GM18511 (cell line): ENCODE data around the gene AKAP6.
"Not testable (repeated sequence)": the region's sequence is repeated elsewhere in the genome, so short reads cannot be mapped to it uniquely, and the experiment has no call there.

Experiments
- ATAC-seq: cut with Tn5 transposase; IDR thresholded peaks from one replicate; pipeline ENCODE4 v1.9.1; 2021; ENCODE audit warnings: mild to moderate bottlenecking, moderate library complexity; ENCODE audit not compliant: unreplicated experiment

Gene AKAP6

DNA sequence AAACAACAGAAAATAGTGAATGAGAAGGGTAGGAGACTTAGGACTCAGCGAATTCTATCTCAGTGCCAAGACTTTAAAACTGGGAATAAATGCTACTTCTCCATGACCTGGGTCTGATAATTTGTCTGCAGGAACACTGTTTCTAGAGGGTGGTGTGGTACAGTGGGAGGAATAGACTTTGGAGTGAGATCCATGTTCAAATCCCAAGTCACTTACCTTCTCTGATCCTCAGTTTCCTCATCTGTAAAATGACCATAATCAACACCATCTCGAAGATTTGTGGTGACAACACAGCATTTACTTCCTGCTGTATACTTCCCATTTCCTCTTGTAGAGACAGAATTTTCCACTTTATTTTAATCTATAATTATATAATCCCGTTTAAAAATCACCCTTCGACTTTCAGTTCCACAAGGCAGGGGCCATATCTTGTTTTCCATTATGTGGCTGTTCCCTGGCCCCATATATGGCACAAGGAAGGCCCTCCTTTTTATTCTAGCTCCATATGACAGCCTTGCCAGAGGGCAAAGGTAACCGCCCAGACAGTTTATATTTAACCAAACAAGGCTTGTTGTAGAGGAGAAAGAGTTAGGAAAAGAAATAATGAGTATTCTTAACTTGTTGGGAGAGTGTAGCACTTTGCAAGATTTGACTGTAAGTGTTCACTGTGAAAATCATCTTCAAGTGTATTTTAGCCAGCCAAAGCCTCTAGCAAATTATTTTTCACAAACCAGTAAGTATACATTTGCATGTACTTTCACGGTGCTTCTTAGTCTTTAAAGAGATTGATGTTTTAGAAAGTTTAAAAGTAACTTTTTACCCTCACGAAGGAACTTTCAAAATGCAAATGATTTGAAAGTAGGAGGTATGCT lies 243.1 kb downstream of the AKAP6 start:
- ATAC-seq: peak; percentile 65

GRCh38 chr14:32572867-32573150 lies 243.7 kb downstream of the AKAP6 start:
- peak; percentile 1 for ATAC-seq

- no peak for ATAC-seq
Observed at GRCh38 chr14:32574269-32574668, 245.2 kb downstream of the AKAP6 start.

DNA sequence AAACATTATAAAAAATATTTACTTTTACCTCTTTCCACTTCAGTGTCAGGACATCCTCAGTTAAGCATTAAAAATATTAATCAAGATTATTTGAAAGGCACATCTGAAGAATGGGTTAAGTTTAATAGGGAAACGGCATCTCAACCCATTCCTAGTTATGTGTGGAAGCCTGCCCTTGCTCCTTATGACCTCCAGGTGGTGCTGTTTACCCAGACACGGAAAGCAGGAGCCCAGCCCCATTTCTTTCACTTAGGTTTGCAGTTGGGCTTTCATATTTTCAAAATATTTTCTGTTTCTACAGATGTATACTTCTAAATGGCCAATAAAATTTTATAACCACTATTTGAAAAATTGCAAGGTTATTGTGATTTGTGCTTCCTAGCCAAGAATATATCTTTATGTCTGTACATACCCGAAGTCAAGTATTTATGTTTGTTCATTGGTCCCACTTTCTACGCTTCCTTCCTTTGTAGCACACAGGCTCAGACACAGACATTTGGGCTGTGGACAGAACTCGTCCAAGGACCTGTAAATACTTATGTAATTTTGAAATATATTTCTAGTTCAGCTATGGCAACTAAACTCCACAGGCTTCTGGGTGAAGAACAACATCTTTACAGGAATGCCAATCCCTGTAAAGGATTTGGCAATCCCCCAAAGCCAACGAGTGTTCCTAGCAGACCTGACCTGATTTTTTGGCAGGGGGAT lies 247.1 kb downstream of the AKAP6 start:
- peak; percentile 68 for ATAC-seq

DNA sequence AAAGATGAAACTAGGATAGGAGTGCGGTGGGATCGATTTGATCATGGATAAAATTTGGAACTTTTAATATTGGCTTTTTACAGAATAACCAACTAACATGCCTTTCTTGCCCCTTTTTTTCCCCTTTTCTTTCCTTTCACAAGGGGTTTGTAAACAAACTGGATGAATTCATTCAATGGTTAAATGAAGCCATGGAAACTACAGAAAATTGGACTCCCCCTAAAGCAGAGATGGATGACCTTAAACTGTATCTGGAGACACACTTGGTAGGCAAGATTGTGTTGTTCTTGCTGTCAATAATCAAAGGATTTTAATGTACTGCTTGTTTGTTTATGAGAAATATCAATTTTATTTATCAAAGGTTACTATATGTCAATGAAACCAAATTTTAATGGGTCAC lies 247.9 kb downstream of the AKAP6 start:
- no peak for ATAC-seq

DNA sequence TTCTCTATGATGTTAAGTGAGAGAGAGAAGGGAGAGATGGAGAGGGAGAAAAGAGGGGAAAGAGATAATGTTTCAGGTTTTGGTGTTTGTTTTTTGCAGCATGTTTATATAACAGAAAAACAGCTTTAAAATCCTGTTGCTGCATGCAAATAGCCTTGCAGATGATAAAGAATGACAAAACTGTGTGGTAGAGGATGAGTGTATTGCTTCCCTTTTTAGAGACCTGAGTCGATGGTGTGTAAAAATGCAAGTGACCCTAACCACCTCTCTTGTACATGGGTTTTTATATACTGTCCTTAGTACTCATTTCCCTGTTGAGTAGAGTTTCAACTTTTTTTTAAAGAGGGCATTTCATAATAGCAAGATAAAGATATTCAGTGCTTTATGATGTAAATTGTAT lies 249.1 kb downstream of the AKAP6 start:
- ATAC-seq: peak; percentile 83

DNA sequence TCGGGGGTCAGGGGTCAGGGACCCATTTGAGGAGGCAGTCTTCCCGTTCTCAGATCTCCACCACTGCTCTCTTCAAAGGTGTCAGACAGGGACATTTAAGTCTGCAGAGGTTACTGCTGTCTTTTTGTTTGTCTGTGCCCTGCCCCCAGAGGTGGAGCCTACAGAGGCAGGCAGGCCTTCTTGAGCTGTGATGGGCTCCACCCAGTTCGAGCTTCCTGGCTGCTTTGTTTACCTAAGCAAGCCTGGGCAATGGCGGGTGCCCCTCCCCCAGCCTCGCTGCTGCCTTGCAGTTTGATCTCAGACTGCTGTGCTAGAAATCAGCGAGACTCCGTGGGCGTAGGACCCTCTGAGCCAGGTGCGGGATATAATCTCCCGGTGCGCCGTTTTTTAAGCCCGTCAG lies 254.3 kb downstream of the AKAP6 start:
- not testable (repeated sequence) for ATAC-seq

GRCh38 chr14:32584079-32584478 lies 255.0 kb downstream of the AKAP6 start:
- ATAC-seq: no peak

GRCh38 chr14:32587461-32587860 lies 258.4 kb downstream of the AKAP6 start:
- no peak for ATAC-seq

GRCh38 chr14:32588448-32589320 lies 259.6 kb downstream of the AKAP6 start:
- ATAC-seq: peak; percentile 62

DNA sequence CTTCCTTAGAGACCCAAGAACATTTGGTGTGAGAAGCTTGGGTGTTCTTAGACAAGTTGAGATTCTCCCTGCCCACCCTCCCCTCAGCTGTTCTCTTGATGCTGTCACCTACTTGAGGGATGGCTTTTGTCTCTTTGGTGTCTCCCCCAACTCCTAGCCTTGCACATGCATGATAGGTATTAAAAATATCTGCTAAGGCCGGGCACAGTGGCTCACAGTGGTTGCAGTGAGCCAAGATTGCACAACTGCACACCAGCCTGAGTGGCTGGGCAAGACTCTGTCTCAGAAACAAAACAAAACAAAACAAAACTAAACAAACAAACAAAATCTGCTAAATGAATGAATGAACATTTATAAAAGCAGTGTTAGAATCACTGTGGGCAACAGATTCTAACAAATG lies 261.1 kb downstream of the AKAP6 start:
- no peak for ATAC-seq

- ATAC-seq: no peak
Observed at GRCh38 chr14:32593290-32593942, 264.3 kb downstream of the AKAP6 start.

DNA sequence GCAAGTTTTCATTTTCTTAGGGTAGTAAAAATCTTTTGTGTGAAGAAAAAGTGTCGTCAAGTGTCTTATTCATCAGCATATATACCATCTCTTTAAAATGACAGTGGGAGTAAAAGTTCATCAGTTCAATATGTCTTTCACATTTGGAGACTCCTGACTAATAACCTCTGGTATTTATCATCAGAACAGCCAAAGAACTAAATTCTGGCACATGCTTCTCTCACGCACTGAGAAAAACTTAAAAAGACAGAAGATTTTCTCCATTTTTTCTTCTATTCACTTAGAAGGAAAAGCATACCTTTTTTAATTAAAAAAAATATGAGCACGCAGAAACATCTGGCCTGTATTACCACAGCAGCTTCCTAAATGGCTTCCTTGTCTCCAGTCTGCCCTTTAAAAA lies 265.7 kb downstream of the AKAP6 start:
- no peak for ATAC-seq

GRCh38 chr14:32595497-32595896 lies 266.4 kb downstream of the AKAP6 start:
- ATAC-seq: no peak

- no peak for ATAC-seq
Observed at GRCh38 chr14:32596390-32596789, 267.3 kb downstream of the AKAP6 start.

GRCh38 chr14:32597771-32598170 lies 268.7 kb downstream of the AKAP6 start:
- no peak for ATAC-seq

GRCh38 chr14:32601069-32601468 lies 272.0 kb downstream of the AKAP6 start:
- no peak for ATAC-seq

DNA sequence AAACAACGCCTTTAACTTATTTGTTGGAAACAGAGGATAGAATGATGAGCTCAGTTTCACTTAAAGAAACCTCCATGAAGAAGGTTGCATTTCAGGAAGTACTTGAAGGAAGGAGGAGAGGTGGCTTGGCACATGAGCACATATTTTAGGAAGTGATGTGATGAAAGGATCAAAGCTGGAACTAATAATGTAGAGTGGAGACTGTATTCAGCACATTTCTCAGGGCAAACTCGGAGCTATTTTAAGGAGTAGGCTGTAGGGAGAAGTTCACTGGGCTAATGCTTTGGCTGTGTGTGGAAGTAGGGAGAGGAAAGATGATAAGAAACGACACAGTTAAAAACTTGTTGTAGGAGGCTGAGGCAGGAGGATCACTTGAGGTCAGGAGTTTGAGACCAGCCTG lies 272.8 kb downstream of the AKAP6 start:
- ATAC-seq: no peak

- ATAC-seq: no peak
Observed at GRCh38 chr14:32602699-32603098, 273.6 kb downstream of the AKAP6 start.

DNA sequence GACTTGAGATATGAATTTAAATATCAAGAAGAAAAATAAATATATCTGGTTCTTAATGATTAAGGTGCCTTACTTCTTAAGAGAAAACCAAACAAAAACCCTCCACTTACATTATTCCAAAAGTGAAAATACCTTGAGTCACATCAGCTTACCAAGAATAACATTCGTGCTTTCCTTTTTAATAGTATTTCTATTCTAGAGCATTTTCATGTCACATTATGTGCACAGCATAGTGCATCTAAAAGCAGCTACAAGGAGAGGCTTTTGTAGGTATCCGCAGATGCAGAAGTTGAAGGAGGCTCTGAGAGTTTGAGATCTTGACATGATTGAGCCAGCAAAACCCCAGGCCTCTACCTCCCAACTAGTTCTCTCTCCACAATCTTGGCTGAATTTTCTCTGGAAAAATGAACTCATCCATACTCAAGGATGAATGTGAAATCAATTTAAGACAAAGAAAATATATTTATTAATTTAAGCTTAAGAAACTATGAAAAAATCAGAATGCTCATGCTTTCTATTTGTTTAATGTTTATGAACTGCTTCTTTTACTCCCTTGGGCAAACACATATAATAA lies 275.0 kb downstream of the AKAP6 start:
- no peak for ATAC-seq

DNA sequence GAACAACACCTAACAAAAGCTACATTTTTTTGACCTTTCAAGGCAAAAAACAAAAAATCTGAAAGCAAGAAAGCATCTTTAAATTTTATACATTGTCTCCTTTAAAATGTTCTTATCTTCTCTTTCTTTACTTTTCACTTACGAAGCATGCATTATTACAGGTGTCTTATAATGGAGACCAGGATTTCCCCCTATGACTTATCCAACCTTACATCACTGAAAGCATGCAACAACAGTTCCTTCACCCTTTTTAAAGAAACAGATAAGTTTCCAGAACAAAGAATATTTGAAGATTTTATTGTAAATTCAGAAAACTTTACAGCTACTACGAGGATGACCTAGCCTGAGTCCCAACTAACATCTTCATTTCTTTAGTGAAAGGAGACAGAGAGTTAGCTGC lies 277.2 kb downstream of the AKAP6 start:
- no peak for ATAC-seq
